SK-N-SH (cell line): ENCODE measurements around the gene HOXC4. TPM values are rescaled to one million over a fixed set of nuclear protein-coding genes. Genes with fewer than 3 reads are reported as not detected.
A peak's percentile ranks its signal among the peaks of the same experiment; 100 is the strongest.
"Not testable (repeated sequence)": the region's sequence is repeated elsewhere in the genome, so short reads cannot be mapped to it uniquely, and the experiment has no call there.

Source experiments
- CTCF ChIA-PET: fragments of 300-600, 350-600 bp; formaldehyde crosslinking; extraction: SDS; loops from one replicate; lab custom pipeline; 2021; lab: Yijun Ruan, JAX
- POLR2A ChIA-PET: fragments of 350-600 bp; sonication (Branson Sonifier 250); formaldehyde crosslinking; extraction: SDS; loops from one replicate; lab custom pipeline; 2020; ENCODE audit warnings: antibody characterized with exemption, inconsistent platforms; lab: Yijun Ruan, JAX
- DNase-seq: peaks from one replicate; pipeline ENCODE4 v3.0.0; 2012
- H2AFZ ChIP-seq: fragments of 200-600 bp; sonication (generic); 2 replicates; pipeline ENCODE4 v1.8.1; 2016; ENCODE audit warnings: antibody characterized with exemption, mild to moderate bottlenecking, low read depth
- H3F3A ChIP-seq: fragments of 200-600 bp; sonication (generic); replicated peaks from 2 replicates; pipeline ENCODE3; 2016; ENCODE audit warnings: antibody characterized with exemption, mild to moderate bottlenecking; ENCODE audit not compliant: insufficient read depth
- H3K27ac ChIP-seq, 2 experiments: fragments of 200-500 bp in 1 of 2; fragments of 200-600 bp in 1 of 2; sonication (Bioruptor generic) in 1 of 2; sonication (generic), shearing (Covaris generic) in 1 of 2; 2 replicates each; pipeline versions ENCODE4 v1.5.1 to v1.6.1; 2014 to 2016; ENCODE audit warnings: low read depth in 2 of 2, inconsistent platforms in 1 of 2, low read length in 1 of 2, mild to moderate bottlenecking in 1 of 2, mixed read lengths in 1 of 2
- H3K27me3 ChIP-seq: fragments of 200-600 bp; sonication (generic), shearing (Covaris generic); 2 replicates; pipeline ENCODE4 v1.6.1; 2016; ENCODE audit warnings: mixed run types; ENCODE audit not compliant: insufficient read depth
- H3K36me3 ChIP-seq, 2 experiments: fragments of 200-500 bp in 1 of 2; fragments of 200-600 bp in 1 of 2; sonication (Bioruptor generic) in 1 of 2; sonication (generic) in 1 of 2; replicated peaks in 1 of 2; 2 replicates each; pipeline versions ENCODE3 to v1.5.1; 2014 to 2016; ENCODE audit warnings: low read length in 1 of 2, mild to moderate bottlenecking in 1 of 2; ENCODE audit not compliant: insufficient read depth in 2 of 2, control insufficient read depth in 1 of 2
- H3K4me1 ChIP-seq, 2 experiments: fragments of 200-500 bp in 1 of 2; fragments of 200-600 bp in 1 of 2; sonication (Bioruptor generic) in 1 of 2; sonication (generic), shearing (Covaris generic) in 1 of 2; 2 replicates each; pipeline versions ENCODE4 v1.5.1 to v1.6.1; 2014 to 2016; ENCODE audit warnings: low read depth in 1 of 2, low read length in 1 of 2, mixed run types in 1 of 2; ENCODE audit not compliant: insufficient read depth in 2 of 2, control insufficient read depth in 1 of 2
- H3K4me2 ChIP-seq: fragments of 200-600 bp; sonication (generic), shearing (Covaris generic); 2 replicates; pipeline ENCODE4 v1.6.1; 2017; ENCODE audit warnings: mixed run types
- H3K4me3 ChIP-seq, 2 experiments: fragments of 200-500 bp in 1 of 2; fragments of 200-600 bp in 1 of 2; sonication (Bioruptor generic) in 1 of 2; sonication (generic), shearing (Covaris generic) in 1 of 2; 2 replicates each; pipeline versions ENCODE4 v1.5.1 to v1.8.1; 2014 to 2016; ENCODE audit warnings: low read depth in 2 of 2, inconsistent platforms in 1 of 2, low read length in 1 of 2, mild to moderate bottlenecking in 1 of 2, mixed read lengths in 1 of 2, moderate library complexity in 1 of 2
- H3K79me2 ChIP-seq: fragments of 200-600 bp; sonication (generic); 2 replicates; pipeline ENCODE4 v1.8.1; 2017; ENCODE audit warnings: mild to moderate bottlenecking; ENCODE audit not compliant: insufficient read depth
- H3K9ac ChIP-seq: fragments of 200-600 bp; sonication (generic); 2 replicates; pipeline ENCODE4 v1.6.1; 2017; ENCODE audit warnings: mixed run types
- H3K9me2 ChIP-seq: fragments of 200-600 bp; sonication (generic); 2 replicates; pipeline ENCODE4 v1.6.1; 2017; ENCODE audit warnings: mixed run types
- H3K9me3 ChIP-seq: fragments of 200-600 bp; sonication (generic); 2 replicates; pipeline ENCODE4 v1.6.1; 2017; ENCODE audit warnings: mixed run types, mild to moderate bottlenecking, moderate library complexity
- H4K20me1 ChIP-seq: fragments of 200-600 bp; sonication (generic); 2 replicates; pipeline ENCODE4 v1.6.1; 2017; ENCODE audit warnings: mild to moderate bottlenecking, mixed run types; ENCODE audit not compliant: insufficient read depth
- CTCF ChIP-seq: fragments of 200-600 bp; sonication (generic); IDR thresholded peaks from 2 replicates; pipeline ENCODE4 v1.6.1; 2017; ENCODE audit warnings: antibody characterized with exemption, mild to moderate bottlenecking, moderate library complexity
- MEF2A ChIP-seq: IDR thresholded peaks from 2 replicates; pipeline ENCODE4 v1.4.0; 2012; ENCODE audit warnings: low read depth, borderline replicate concordance
- NRF1 ChIP-seq: IDR thresholded peaks from 2 replicates; pipeline ENCODE4 v1.6.1; 2012; ENCODE audit warnings: low read depth, mild to moderate bottlenecking, low read length
- WGBS: methylation state at CpG from one replicate; pipeline ENCODE4 v1.1.6; 2017; ENCODE audit warnings: low lambda C conversion rate; 5-methylcytosine and 5-hydroxymethylcytosine counted together
- polyA plus RNA-seq, 3 experiments: library from polyadenylated mRNA; depleted of rRNA; stranded (reverse); fragments of >200 nt; gene quantifications; 2 replicates each; pipeline ENCODE4 v1.2.3, GENCODE V29; 2012
- TF ChIP-seq, protein P1 (sequence below): IDR thresholded peaks from 2 replicates; pipeline ENCODE4; 2012
- TF ChIP-seq, protein P2 (sequence below): IDR thresholded peaks from 2 replicates; pipeline ENCODE4 v1.4.0; 2012; ENCODE audit warnings: low read depth, borderline replicate concordance
- TF ChIP-seq, protein P3 (sequence below): IDR thresholded peaks from 2 replicates; pipeline ENCODE4 v1.6.1; 2012; ENCODE audit warnings: mild to moderate bottlenecking, low read depth, low read length, moderate library complexity

HOXC4 gene
- polyA plus RNA-seq, 1 of the 3 experiments (the other 2 are of a cell fraction), result 3.7 TPM

DNA sequence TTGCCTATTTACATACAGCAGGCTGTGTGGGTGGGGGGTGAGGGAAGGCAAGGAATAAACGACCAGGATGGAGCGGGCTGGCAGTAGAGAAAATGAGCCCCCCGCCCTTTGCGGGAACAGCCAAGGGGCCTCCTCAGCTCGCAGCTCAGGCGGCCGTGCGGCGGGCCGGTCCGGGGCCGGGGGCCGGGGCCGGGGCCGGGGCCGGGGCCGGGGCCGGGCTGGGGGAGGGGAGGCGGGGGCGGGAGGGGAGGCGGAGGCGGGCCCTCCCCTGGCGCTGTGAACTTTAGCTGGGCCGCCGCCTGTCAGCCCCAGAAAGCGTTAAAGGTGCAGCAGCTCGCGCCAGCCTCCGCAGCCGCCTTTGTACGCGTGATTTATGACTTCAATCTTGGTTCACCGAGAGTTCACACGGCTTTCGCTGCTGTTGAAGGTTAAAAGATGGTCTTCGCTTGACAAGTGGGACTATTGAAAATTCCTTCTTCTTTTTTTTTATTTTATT, 28.8 kb downstream of the HOXC4 start:
- H3F3A ChIP-seq, result no peaks in the 10 kb centered on the region
- TF ChIP-seq, protein P1, sequence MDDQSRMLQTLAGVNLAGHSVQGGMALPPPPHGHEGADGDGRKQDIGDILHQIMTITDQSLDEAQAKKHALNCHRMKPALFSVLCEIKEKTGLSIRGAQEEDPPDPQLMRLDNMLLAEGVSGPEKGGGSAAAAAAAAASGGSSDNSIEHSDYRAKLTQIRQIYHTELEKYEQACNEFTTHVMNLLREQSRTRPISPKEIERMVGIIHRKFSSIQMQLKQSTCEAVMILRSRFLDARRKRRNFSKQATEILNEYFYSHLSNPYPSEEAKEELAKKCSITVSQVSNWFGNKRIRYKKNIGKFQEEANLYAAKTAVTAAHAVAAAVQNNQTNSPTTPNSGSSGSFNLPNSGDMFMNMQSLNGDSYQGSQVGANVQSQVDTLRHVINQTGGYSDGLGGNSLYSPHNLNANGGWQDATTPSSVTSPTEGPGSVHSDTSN, result peak; percentile 51
- TF ChIP-seq, protein P2, sequence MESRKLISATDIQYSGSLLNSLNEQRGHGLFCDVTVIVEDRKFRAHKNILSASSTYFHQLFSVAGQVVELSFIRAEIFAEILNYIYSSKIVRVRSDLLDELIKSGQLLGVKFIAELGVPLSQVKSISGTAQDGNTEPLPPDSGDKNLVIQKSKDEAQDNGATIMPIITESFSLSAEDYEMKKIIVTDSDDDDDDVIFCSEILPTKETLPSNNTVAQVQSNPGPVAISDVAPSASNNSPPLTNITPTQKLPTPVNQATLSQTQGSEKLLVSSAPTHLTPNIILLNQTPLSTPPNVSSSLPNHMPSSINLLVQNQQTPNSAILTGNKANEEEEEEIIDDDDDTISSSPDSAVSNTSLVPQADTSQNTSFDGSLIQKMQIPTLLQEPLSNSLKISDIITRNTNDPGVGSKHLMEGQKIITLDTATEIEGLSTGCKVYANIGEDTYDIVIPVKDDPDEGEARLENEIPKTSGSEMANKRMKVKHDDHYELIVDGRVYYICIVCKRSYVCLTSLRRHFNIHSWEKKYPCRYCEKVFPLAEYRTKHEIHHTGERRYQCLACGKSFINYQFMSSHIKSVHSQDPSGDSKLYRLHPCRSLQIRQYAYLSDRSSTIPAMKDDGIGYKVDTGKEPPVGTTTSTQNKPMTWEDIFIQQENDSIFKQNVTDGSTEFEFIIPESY, result no peak
- TF ChIP-seq CTCF (no peak), NRF1 (no peak), MEF2A (no peak)
- TF ChIP-seq, protein P3, sequence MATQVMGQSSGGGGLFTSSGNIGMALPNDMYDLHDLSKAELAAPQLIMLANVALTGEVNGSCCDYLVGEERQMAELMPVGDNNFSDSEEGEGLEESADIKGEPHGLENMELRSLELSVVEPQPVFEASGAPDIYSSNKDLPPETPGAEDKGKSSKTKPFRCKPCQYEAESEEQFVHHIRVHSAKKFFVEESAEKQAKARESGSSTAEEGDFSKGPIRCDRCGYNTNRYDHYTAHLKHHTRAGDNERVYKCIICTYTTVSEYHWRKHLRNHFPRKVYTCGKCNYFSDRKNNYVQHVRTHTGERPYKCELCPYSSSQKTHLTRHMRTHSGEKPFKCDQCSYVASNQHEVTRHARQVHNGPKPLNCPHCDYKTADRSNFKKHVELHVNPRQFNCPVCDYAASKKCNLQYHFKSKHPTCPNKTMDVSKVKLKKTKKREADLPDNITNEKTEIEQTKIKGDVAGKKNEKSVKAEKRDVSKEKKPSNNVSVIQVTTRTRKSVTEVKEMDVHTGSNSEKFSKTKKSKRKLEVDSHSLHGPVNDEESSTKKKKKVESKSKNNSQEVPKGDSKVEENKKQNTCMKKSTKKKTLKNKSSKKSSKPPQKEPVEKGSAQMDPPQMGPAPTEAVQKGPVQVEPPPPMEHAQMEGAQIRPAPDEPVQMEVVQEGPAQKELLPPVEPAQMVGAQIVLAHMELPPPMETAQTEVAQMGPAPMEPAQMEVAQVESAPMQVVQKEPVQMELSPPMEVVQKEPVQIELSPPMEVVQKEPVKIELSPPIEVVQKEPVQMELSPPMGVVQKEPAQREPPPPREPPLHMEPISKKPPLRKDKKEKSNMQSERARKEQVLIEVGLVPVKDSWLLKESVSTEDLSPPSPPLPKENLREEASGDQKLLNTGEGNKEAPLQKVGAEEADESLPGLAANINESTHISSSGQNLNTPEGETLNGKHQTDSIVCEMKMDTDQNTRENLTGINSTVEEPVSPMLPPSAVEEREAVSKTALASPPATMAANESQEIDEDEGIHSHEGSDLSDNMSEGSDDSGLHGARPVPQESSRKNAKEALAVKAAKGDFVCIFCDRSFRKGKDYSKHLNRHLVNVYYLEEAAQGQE, result no peak
- no peak overlapping the region for H2AFZ ChIP-seq
- DNase-seq, result peak; percentile 65
- 38% methylated on average over 22 of the region's 36 CpGs for WGBS
- H3K4me2 ChIP-seq, result no peak overlapping the region
- H3K36me3 ChIP-seq, result no peaks in the 10 kb centered on the region
- no peaks in the 10 kb centered on the region; a peak in 1 of 4 replicates for H3K4me1 ChIP-seq
- CTCF ChIA-PET, result no interaction called here
- no peak overlapping the region; a peak in 1 of 4 replicates for H3K27ac ChIP-seq
- no peaks in the 10 kb centered on the region; the same call in 1 of the 2 replicates for H3K27me3 ChIP-seq
- H3K9me3 ChIP-seq, result no peaks in the 10 kb centered on the region
- no peaks in the 10 kb centered on the region for H3K79me2 ChIP-seq
- POLR2A ChIA-PET, result interaction anchor here (0.6 kb wide), 1 partner anchor 106 kb away, joined by 4 read pairs; no protein-coding TSS in a partner anchor
- H3K4me3 ChIP-seq, result no peak overlapping the region
- no peak overlapping the region for H3K9ac ChIP-seq
- H3K9me2 ChIP-seq, result no peaks in the 10 kb centered on the region
- H4K20me1 ChIP-seq, result no peaks in the 10 kb centered on the region

DNA sequence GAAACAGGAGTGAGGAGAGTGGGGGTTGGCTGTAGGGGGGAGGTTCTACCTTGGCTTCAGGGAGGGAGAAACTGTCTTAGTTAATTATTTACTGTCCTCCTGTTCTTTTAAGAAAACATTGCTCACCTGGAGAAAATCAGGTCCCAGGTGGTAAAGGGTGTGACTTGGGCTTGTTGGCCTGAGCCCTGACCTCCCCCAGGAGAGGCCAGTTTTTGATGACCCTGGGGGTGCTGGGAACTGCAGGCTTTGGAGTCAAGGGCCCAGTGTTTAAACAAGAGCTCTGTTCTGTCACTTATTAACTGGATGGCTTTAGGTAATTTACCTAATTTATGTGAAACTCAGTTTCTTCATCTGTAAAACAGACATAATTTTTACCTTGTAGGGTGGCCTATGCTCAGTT, 34.4 kb downstream of the HOXC4 start:
- POLR2A ChIA-PET, H3K4me2 ChIP-seq, H3K9ac ChIP-seq, H3K9me3 ChIP-seq, CTCF ChIA-PET, H3K27ac ChIP-seq, H3F3A ChIP-seq, H3K9me2 ChIP-seq, H2AFZ ChIP-seq, H4K20me1 ChIP-seq, H3K4me3 ChIP-seq, H3K4me1 ChIP-seq, H3K79me2 ChIP-seq, H3K27me3 ChIP-seq, DNase-seq, H3K36me3 ChIP-seq: not testable (repeated sequence)

DNA sequence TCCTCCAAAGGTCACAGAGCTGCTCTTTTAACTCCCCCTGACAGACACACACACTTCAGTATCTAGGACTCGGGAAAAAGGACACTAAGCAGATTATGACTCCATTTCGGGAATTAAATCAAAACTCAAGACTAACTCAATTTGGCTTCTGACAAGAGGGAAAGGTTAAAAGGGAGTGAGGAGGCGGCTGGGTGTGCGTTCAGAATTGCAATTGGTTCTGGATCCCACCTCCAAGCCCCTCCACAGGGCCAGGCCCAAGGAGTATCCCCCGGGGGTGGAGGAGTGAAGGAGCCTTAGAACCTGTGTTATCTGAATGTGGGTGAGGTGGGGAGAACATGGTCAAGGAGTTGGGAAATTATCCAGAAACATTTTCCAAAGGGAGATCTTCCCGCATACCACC, 35.8 kb downstream of the HOXC4 start:
- 67% methylated on average over 6 of the region's 6 CpGs for WGBS
- H3K27ac ChIP-seq, result peak overlapping the region in 1 of 2 experiments; percentile 43; a peak in 1 of 4 replicates
- H2AFZ ChIP-seq, result not testable (repeated sequence)

More for the DNA sequence above, 35.8 kb downstream of the HOXC4 start:
- H3K36me3 ChIP-seq, H3K4me2 ChIP-seq, CTCF ChIA-PET, POLR2A ChIA-PET, H3K4me3 ChIP-seq, H3F3A ChIP-seq, H3K9me3 ChIP-seq, H4K20me1 ChIP-seq, H3K79me2 ChIP-seq, H3K9ac ChIP-seq, H3K4me1 ChIP-seq, H3K9me2 ChIP-seq, H3K27me3 ChIP-seq: not testable (repeated sequence)
- peak; percentile 12 for DNase-seq
